Mononuclear cell (primary cell): ENCODE measurements around the gene HSPA1L. TPM values are rescaled to one million over a fixed set of nuclear protein-coding genes. Genes with fewer than 3 reads are reported as not detected.
"Not testable (repeated sequence)": the region's sequence is repeated elsewhere in the genome, so short reads cannot be mapped to it uniquely, and the experiment has no call there.

ENCODE experiments used
- H3K27me3 ChIP-seq: 2 replicates; pipeline ENCODE4 v1.6.0; 2011; ENCODE audit warnings: low read length, control low read depth; ENCODE audit not compliant: insufficient read depth
- H3K4me1 ChIP-seq: 2 replicates; pipeline ENCODE4 v1.5.1; 2011; ENCODE audit warnings: mild to moderate bottlenecking, low read length, control low read depth; ENCODE audit not compliant: insufficient read depth
- H3K4me3 ChIP-seq: 2 replicates; pipeline ENCODE4 v1.5.1; 2011; ENCODE audit warnings: mild to moderate bottlenecking, low read length, moderate library complexity
- H3K9me3 ChIP-seq: 2 replicates; pipeline ENCODE4 v1.5.1; 2011; ENCODE audit warnings: low read depth, mild to moderate bottlenecking, control low read depth, low read length
- total RNA-seq: library from RNA; depleted of rRNA; stranded (reverse); fragments of >200 nt; gene quantifications from one replicate; pipeline ENCODE4 v1.2.3, GENCODE V29; 2012

The HSPA1L gene
- total RNA-seq, 1 donor = 2.7 TPM

GRCh38 chr6:31827286-31828079 is 12.4 kb upstream of the HSPA1L start, which contains the start of gene HSPA1B:
TSS of gene HSPA1B (plus strand) at chr6:31827738. CDS start at chr6:31827951, 213 bp downstream.
- Histone ChIP-seq H3K4me1 (peaks cover 58% of the 10 kb centered on the region), H3K9me3 (no peaks in the 10 kb centered on the region), H3K27me3 (no peaks in the 10 kb centered on the region), H3K4me3 (peak within 1 kb of the TSS; percentile 61)

GRCh38 chr6:31826793-31827285 is 11.8 kb upstream of the HSPA1L start:
- H3K27me3 ChIP-seq = no peaks in the 10 kb centered on the region
- H3K4me1 ChIP-seq = peaks cover 58% of the 10 kb centered on the region
- H3K9me3 ChIP-seq = no peaks in the 10 kb centered on the region
- peak overlapping the region; percentile 61 for H3K4me3 ChIP-seq

GRCh38 chr6:31825553-31825952 is 10.5 kb upstream of the HSPA1L start:
- Histone ChIP-seq H3K9me3 (no peaks in the 10 kb centered on the region), H3K27me3 (no peaks in the 10 kb centered on the region), H3K4me3 (no peak overlapping the region), H3K4me1 (peaks cover 56% of the 10 kb centered on the region)

GRCh38 chr6:31823592-31824196 is 8.6 kb upstream of the HSPA1L start:
- peaks cover 66% of the 10 kb centered on the region for H3K4me1 ChIP-seq
- H3K27me3 ChIP-seq, H3K9me3 ChIP-seq, H3K4me3 ChIP-seq: not testable (repeated sequence)

- Histone ChIP-seq H3K9me3 (no peaks in the 10 kb centered on the region), H3K4me1 (peaks cover 75% of the 10 kb centered on the region), H3K27me3 (no peaks in the 10 kb centered on the region), H3K4me3 (peak overlapping the region; percentile 62)
Measured at GRCh38 chr6:31822036-31822821, 7.1 kb upstream of the HSPA1L start.

- Histone ChIP-seq H3K9me3 (no peaks in the 10 kb centered on the region), H3K4me3 (peak overlapping the region; percentile 62), H3K4me1 (peaks cover 70% of the 10 kb centered on the region), H3K27me3 (no peaks in the 10 kb centered on the region)
Measured at GRCh38 chr6:31821301-31822035, 6.4 kb upstream of the HSPA1L start.

- not testable (repeated sequence) for H3K4me3 ChIP-seq, H3K27me3 ChIP-seq, H3K9me3 ChIP-seq
- peaks cover 64% of the 10 kb centered on the region for H3K4me1 ChIP-seq
Measured at GRCh38 chr6:31820399-31820798, 5.3 kb upstream of the HSPA1L start.

- H3K27me3 ChIP-seq = no peaks in the 10 kb centered on the region
- peaks cover 64% of the 10 kb centered on the region for H3K4me1 ChIP-seq
- no peak overlapping the region for H3K4me3 ChIP-seq
- no peaks in the 10 kb centered on the region for H3K9me3 ChIP-seq
Measured at GRCh38 chr6:31819871-31820299, 4.8 kb upstream of the HSPA1L start.

- not testable (repeated sequence) for H3K9me3 ChIP-seq, H3K27me3 ChIP-seq
- Histone ChIP-seq H3K4me1 (peaks cover 62% of the 10 kb centered on the region), H3K4me3 (peak overlapping the region; percentile 67)
Measured at GRCh38 chr6:31817929-31818511, 2.9 kb upstream of the HSPA1L start.

GRCh38 chr6:31817133-31817928 is 2.2 kb upstream of the HSPA1L start:
- peak overlapping the region; percentile 67 for H3K4me3 ChIP-seq
- H3K9me3 ChIP-seq, H3K27me3 ChIP-seq: not testable (repeated sequence)
- H3K4me1 ChIP-seq = peaks cover 62% of the 10 kb centered on the region

GRCh38 chr6:31814677-31815024 is 432 bp downstream of the HSPA1L start:
- Histone ChIP-seq H3K4me3 (peak overlapping the region; percentile 64), H3K4me1 (peaks cover 43% of the 10 kb centered on the region), H3K9me3 (no peaks in the 10 kb centered on the region), H3K27me3 (no peaks in the 10 kb centered on the region)

GRCh38 chr6:31813465-31813849 is 1.6 kb downstream of the HSPA1L start:
- H3K4me1 ChIP-seq = peaks cover 31% of the 10 kb centered on the region
- no peaks in the 10 kb centered on the region for H3K9me3 ChIP-seq
- no peak overlapping the region for H3K4me3 ChIP-seq
- H3K27me3 ChIP-seq = no peaks in the 10 kb centered on the region

GRCh38 chr6:31811645-31812044 is 3.4 kb downstream of the HSPA1L start:
- H3K9me3 ChIP-seq = no peaks in the 10 kb centered on the region
- H3K4me3 ChIP-seq = no peak overlapping the region

GRCh38 chr6:31808599-31808998 is 6.5 kb downstream of the HSPA1L start:
- H3K4me3 ChIP-seq, H3K27me3 ChIP-seq, H3K9me3 ChIP-seq: not testable (repeated sequence)
- H3K4me1 ChIP-seq = peaks cover 41% of the 10 kb centered on the region

More at GRCh38 chr6:31811645-31812044, 3.4 kb downstream of the HSPA1L start:
- H3K27me3 ChIP-seq = no peaks in the 10 kb centered on the region
- H3K4me1 ChIP-seq = peaks cover 31% of the 10 kb centered on the region
